Loucy (cell line): ENCODE results near the gene CUX1.

Experiments
- H2AFZ ChIP-seq: fragments of 200-600 bp; sonication (generic); 2 replicates; pipeline ENCODE4 v1.6.0; 2016; ENCODE audit warnings: antibody characterized with exemption, mild to moderate bottlenecking, low read length, moderate library complexity
- H3F3A ChIP-seq: fragments of 200-600 bp; 2 replicates; pipeline ENCODE4 v1.6.0; 2016; ENCODE audit warnings: antibody characterized with exemption, low read depth, mild to moderate bottlenecking
- H3K27me3 ChIP-seq: fragments of 200-600 bp; sonication (generic); 2 replicates; pipeline ENCODE4 v1.6.1; 2014; ENCODE audit warnings: low read length, mild to moderate bottlenecking; ENCODE audit not compliant: insufficient read depth, poor library complexity, severe bottlenecking
- H3K36me3 ChIP-seq: fragments of 200-600 bp; sonication (generic); 2 replicates; pipeline ENCODE4 v1.6.1; 2016; ENCODE audit warnings: low read length; ENCODE audit not compliant: insufficient read depth
- H3K4me1 ChIP-seq: fragments of 200-600 bp; sonication (generic); 2 replicates; pipeline ENCODE4 v1.5.1; 2014; ENCODE audit warnings: low read length, mild to moderate bottlenecking; ENCODE audit not compliant: insufficient read depth, poor library complexity, severe bottlenecking
- H3K4me2 ChIP-seq: fragments of 200-600 bp; sonication (generic); 2 replicates; pipeline ENCODE4 v1.6.0; 2014; ENCODE audit warnings: antibody characterized with exemption, low read length, low read depth, mild to moderate bottlenecking; ENCODE audit not compliant: poor library complexity, severe bottlenecking
- H3K4me3 ChIP-seq: fragments of 200-600 bp; sonication (generic); 2 replicates; pipeline ENCODE4 v1.5.1; 2014; ENCODE audit warnings: low read length, mild to moderate bottlenecking, mixed read lengths; ENCODE audit not compliant: poor library complexity, severe bottlenecking
- H3K79me2 ChIP-seq: fragments of 200-600 bp; sonication (generic); 2 replicates; pipeline ENCODE4 v1.6.1; 2014; ENCODE audit warnings: low read length; ENCODE audit not compliant: insufficient read depth
- H3K9ac ChIP-seq: fragments of 200-600 bp; sonication (generic); 2 replicates; pipeline ENCODE4 v1.6.0; 2014; ENCODE audit warnings: mild to moderate bottlenecking, low read depth, low read length, moderate library complexity; ENCODE audit not compliant: poor library complexity, severe bottlenecking
- H3K9me2 ChIP-seq: fragments of 200-600 bp; sonication (generic); replicated peaks from 2 replicates; pipeline ENCODE4 v1.6.1; 2016; ENCODE audit warnings: low read depth, low read length, mixed read lengths
- H3K9me3 ChIP-seq: fragments of 200-600 bp; sonication (generic); 2 replicates; pipeline ENCODE4 v1.6.1; 2014; ENCODE audit warnings: mild to moderate bottlenecking, antibody characterized with exemption, low read length, low read depth; ENCODE audit not compliant: insufficient read depth
- H4K20me1 ChIP-seq: fragments of 200-600 bp; sonication (generic); 2 replicates; pipeline ENCODE4 v1.6.0; 2014; ENCODE audit warnings: antibody characterized with exemption, low read length, mild to moderate bottlenecking; ENCODE audit not compliant: insufficient read depth, poor library complexity, severe bottlenecking
- EZH2phosphoT487 ChIP-seq: fragments of 200-600 bp; IDR thresholded peaks from 2 replicates; pipeline ENCODE4 v1.6.1; 2018; ENCODE audit warnings: antibody characterized with exemption, mild to moderate bottlenecking, moderate library complexity, borderline replicate concordance
- TF ChIP-seq, protein P1 (sequence below): fragments of 200-600 bp; sonication (generic); conservative IDR thresholded peaks from 2 replicates; pipeline ENCODE4 v1.5.1; 2014; ENCODE audit warnings: mild to moderate bottlenecking, antibody characterized with exemption, low read length

CUX1 gene

DNA sequence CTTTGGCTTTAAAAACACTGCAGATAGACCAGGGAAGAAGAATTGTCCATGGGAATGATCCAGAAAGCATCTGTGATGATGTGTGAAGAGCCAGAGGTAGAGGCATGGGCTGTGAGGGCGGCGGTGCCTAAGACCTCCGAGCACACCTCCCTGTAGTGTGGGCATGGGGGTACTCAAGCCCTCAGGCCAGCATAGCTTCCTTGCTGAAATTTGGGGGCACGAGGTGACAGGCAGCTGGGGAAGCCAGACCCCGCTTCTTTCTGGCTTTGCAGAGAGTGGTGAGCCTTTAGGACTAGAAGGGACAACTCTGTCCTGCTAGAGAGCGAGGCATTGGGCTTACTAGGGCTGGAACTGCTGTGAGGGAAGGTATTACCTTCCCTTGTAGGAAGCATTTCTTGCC is 281.6 kb downstream of the CUX1 start:
- no peak overlapping the region for H3K4me3 ChIP-seq
- no peaks in the 10 kb centered on the region for H3K4me1 ChIP-seq
- H3K27me3 ChIP-seq = no peaks in the 10 kb centered on the region
- H4K20me1 ChIP-seq = no peaks in the 10 kb centered on the region
- H3K36me3 ChIP-seq = peaks cover 69% of the 10 kb centered on the region; the same call in 1 of the 2 replicates
- H3K4me2 ChIP-seq = no peak overlapping the region
- no peaks in the 10 kb centered on the region for H3K9me2 ChIP-seq
- no peak for TF ChIP-seq EZH2phosphoT487
- no peaks in the 10 kb centered on the region for H3K9me3 ChIP-seq
- H3K79me2 ChIP-seq = 0 out of 2 replicates have a peak, but pooled peaks cover 10% of the 10 kb centered on the region
- H3F3A ChIP-seq = no peaks in the 10 kb centered on the region
- H3K9ac ChIP-seq = no peak overlapping the region
- no peak overlapping the region for H2AFZ ChIP-seq

DNA sequence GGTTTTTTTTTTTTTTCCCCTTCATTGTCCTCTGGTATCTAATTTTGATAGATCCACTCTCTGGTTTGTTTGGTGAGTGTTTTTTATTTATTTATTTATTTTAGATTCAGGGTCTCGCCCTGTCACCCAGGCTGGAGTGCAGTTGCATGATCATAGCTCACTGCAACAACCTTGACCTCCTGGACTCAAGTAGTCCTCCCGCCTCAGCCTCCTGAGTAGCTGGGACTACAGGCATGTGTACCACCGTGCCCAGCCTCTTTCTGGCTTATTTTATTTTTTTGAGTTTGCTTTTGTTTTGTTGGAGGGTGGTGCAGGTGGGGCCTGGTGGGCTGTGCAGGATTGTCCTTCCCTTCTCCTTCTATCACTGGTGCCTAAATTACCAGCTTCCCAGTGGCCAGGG is 282.0 kb downstream of the CUX1 start:
- no peaks in the 10 kb centered on the region for H3K9me3 ChIP-seq
- no peak overlapping the region for H3K4me3 ChIP-seq
- no peak overlapping the region for H2AFZ ChIP-seq
- no peak for TF ChIP-seq EZH2phosphoT487
- TF ChIP-seq, protein P1, sequence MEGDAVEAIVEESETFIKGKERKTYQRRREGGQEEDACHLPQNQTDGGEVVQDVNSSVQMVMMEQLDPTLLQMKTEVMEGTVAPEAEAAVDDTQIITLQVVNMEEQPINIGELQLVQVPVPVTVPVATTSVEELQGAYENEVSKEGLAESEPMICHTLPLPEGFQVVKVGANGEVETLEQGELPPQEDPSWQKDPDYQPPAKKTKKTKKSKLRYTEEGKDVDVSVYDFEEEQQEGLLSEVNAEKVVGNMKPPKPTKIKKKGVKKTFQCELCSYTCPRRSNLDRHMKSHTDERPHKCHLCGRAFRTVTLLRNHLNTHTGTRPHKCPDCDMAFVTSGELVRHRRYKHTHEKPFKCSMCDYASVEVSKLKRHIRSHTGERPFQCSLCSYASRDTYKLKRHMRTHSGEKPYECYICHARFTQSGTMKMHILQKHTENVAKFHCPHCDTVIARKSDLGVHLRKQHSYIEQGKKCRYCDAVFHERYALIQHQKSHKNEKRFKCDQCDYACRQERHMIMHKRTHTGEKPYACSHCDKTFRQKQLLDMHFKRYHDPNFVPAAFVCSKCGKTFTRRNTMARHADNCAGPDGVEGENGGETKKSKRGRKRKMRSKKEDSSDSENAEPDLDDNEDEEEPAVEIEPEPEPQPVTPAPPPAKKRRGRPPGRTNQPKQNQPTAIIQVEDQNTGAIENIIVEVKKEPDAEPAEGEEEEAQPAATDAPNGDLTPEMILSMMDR = no peak
- H3K27me3 ChIP-seq = no peaks in the 10 kb centered on the region
- H3K9ac ChIP-seq = no peak overlapping the region
- no peaks in the 10 kb centered on the region for H3K4me1 ChIP-seq
- no peaks in the 10 kb centered on the region for H3F3A ChIP-seq
- no peaks in the 10 kb centered on the region for H4K20me1 ChIP-seq
- H3K36me3 ChIP-seq = peaks cover 74% of the 10 kb centered on the region; the same call in 1 of the 2 replicates
- H3K79me2 ChIP-seq = 0 out of 2 replicates have a peak, but pooled peaks cover 10% of the 10 kb centered on the region
- no peak overlapping the region for H3K4me2 ChIP-seq
- H3K9me2 ChIP-seq = no peaks in the 10 kb centered on the region

DNA sequence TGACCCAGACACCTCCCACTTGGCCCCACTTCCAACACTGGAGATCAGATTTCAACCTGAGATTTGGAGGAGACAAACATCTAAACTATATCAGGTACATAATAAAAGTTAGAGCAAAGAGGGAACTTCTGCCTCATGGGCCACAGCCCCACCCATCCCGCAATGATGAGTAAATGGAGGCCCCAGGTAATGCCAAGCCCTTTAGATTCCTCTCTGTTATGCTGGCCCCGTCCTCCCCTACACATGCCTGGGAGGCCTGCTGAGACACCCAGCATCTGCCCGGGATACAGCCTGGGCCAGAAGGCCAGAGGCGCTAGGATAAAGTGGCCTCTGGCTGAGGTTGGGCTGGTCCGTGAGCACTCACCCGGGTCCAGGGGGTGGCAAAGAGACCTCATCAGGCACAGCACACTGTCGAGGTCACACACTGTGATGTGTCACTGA is 283.7 kb downstream of the CUX1 start:
- Histone ChIP-seq H3K9me2 (no peaks in the 10 kb centered on the region), H3K27me3 (no peaks in the 10 kb centered on the region), H3K36me3 (peaks cover 79% of the 10 kb centered on the region; the same call in 1 of the 2 replicates), H2AFZ (no peak overlapping the region), H3K9ac (no peak overlapping the region), H3K79me2 (no peaks in the 10 kb centered on the region), H4K20me1 (no peaks in the 10 kb centered on the region), H3K4me1 (no peaks in the 10 kb centered on the region), H3K9me3 (no peaks in the 10 kb centered on the region), H3F3A (no peaks in the 10 kb centered on the region), H3K4me3 (no peak overlapping the region), H3K4me2 (no peak overlapping the region)
- no peak for TF ChIP-seq EZH2phosphoT487
- TF ChIP-seq, protein P1 = no peak

DNA sequence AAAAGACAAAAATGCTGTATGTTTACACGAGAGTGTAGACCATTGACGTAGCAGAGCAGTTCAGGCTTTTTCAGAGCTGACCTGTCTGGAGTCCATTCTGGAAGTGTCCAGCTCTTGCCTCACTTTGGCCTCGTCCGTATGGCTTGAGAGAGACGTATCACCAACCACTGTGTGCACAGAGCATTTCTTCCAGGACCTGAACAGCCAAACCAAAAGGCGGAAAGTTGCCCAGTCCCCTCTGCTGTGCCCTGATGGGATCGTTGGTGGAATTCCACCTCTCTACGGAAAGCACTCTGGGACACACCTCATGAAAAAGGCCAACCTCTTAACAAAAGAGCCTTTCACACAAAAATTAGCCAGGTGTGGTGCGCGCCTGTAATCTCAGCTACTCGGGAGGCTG is 284.5 kb downstream of the CUX1 start:
- Histone ChIP-seq H3K27me3 (no peaks in the 10 kb centered on the region), H3F3A (no peaks in the 10 kb centered on the region), H3K4me2 (no peak overlapping the region), H3K9ac (no peak overlapping the region), H3K4me3 (no peak overlapping the region), H3K9me2 (no peaks in the 10 kb centered on the region), H3K9me3 (no peaks in the 10 kb centered on the region), H3K36me3 (peaks cover 87% of the 10 kb centered on the region; the same call in 1 of the 2 replicates), H4K20me1 (no peaks in the 10 kb centered on the region), H3K4me1 (no peaks in the 10 kb centered on the region), H3K79me2 (no peaks in the 10 kb centered on the region), H2AFZ (no peak overlapping the region)
- TF ChIP-seq, protein P1 = no peak
- TF ChIP-seq EZH2phosphoT487 = no peak
